ENCODE results near the gene SLC8A2. TPM values are rescaled to one million over a fixed set of nuclear protein-coding genes. Genes with fewer than 3 reads are reported as not detected.

The SLC8A2 gene
- total and polyA plus RNA-seq, 2 of the 4 experiments (the other 2 are of a cell fraction), result 0.05 TPM; not detected in 1

GRCh38 chr19:47497050-47497766 is 25.5 kb upstream of the SLC8A2 start:
- dilution Hi-C loops (cut with HindIII; ENCODE audit: low sequenced_read_pairs, unreplicated experiment), result no loop called here
- CTCF ChIA-PET, result no interaction called here
- Histone ChIP-seq H2AK5ac (ENCODE audit: low read depth, low read length) (no peak overlapping the region), H3K23ac (ENCODE audit: low read depth, low read length) (no peak overlapping the region), H3K9me1 (ENCODE audit: insufficient read depth, low read length) (0 out of 2 replicates have a peak, but pooled peaks cover 3% of the 10 kb centered on the region), H2BK15ac (ENCODE audit: low read depth, low read length) (no peak overlapping the region), H3K9ac (ENCODE audit: low read depth, low read length) (no peak overlapping the region), H2AK9ac (replicated peaks; ENCODE audit: low read depth, low read length, poor library complexity) (no peak overlapping the region), H3K4me3 (ENCODE audit: insufficient read depth, low read depth, low read length) (no peak overlapping the region), H3K27me3 (ENCODE audit: control insufficient read depth, insufficient read depth, low read length) (no peaks in the 10 kb centered on the region), H3K4me2 (ENCODE audit: low read depth, low read length) (no peak overlapping the region), H3K56ac (ENCODE audit: extremely low read depth, insufficient read depth, low read length) (no peak overlapping the region), H3K79me1 (ENCODE audit: low read depth in 1 of 2, low read length in 2 of 2) (peaks cover 4 to 31% of the 10 kb centered on the region in 2 experiments), H3K4ac (ENCODE audit: low read depth, low read length) (no peak overlapping the region), H4K20me1 (ENCODE audit: insufficient read depth, low read length) (peaks cover 27% of the 10 kb centered on the region), H2BK120ac (ENCODE audit: low read depth, low read length) (no peak overlapping the region), H4K8ac (ENCODE audit: low read depth in 2 of 2, low read length in 2 of 2) (no peak overlapping the region), H3K27ac (ENCODE audit: insufficient read depth, low read length) (no peak overlapping the region), H4K5ac (ENCODE audit: low read depth, low read length) (no peak overlapping the region), H3K14ac (replicated peaks; ENCODE audit: low read depth, low read length) (no peak overlapping the region), H2AFZ (replicated peaks; ENCODE audit: low read length, poor library complexity) (no peak overlapping the region), H3K18ac (ENCODE audit: low read depth, low read length) (no peak overlapping the region), H3K4me1 (ENCODE audit: control insufficient read depth, insufficient read depth, low read length) (no peaks in the 10 kb centered on the region), H2BK5ac (ENCODE audit: low read depth, low read length, poor library complexity, severe bottlenecking) (no peak overlapping the region), H3K9me3 (ENCODE audit: control insufficient read depth, insufficient read depth, low read length) (no peaks in the 10 kb centered on the region), H4K91ac (ENCODE audit: insufficient read depth, low read depth, low read length) (no peak overlapping the region), H2BK20ac (ENCODE audit: low read depth, low read length) (no peak overlapping the region), H3K36me3 (ENCODE audit: control insufficient read depth, insufficient read depth, low read length) (peaks cover 55% of the 10 kb centered on the region)
- DNase-seq (no peak), ATAC-seq (ENCODE audit: low read depth) (no peak)
- no peak for TF ChIP-seq ELK1 (IDR thresholded peaks at IDR 0.05; ENCODE audit: borderline replicate concordance, low read depth, low read length)
- TF ChIP-seq MAFK (IDR thresholded peaks at IDR 0.05; ENCODE audit: low read depth, low read length), result no peak
- no peak for TF ChIP-seq RCOR1 (IDR thresholded peaks at IDR 0.05; ENCODE audit: insufficient replicate concordance, low read length)
- TF ChIP-seq POLR2A (IDR thresholded peaks at IDR 0.05; ENCODE audit: low read depth, low read length), result no peak
- TF ChIP-seq RFX5 (IDR thresholded peaks at IDR 0.05; ENCODE audit: low read depth, low read length), result no peak
- no peak for TF ChIP-seq NFE2L2 (IDR thresholded peaks at IDR 0.05; ENCODE audit: low read depth, low read length)
- POLR2A ChIA-PET (ENCODE audit: unreplicated experiment), result no interaction called here
- intact Hi-C loops (cut with micrococcal nuclease), result no loop called here
- BruUV-seq (replicated peaks), result no TSS peak
- in situ Hi-C loops (cut with MboI; ENCODE audit: low sequenced_read_pairs), result no loop called here
- 89% methylated on average over 8 of the region's 23 CpGs; no CpG with 5 or more reads in 1 of the 2 experiments for WGBS, 2 experiments (ENCODE audit: extremely low coverage in 2 of 2, insufficient read length in 1 of 2)

All from IMR-90 (cell line).